Smooth muscle cell of the brain vasculature (primary cell): ENCODE results near the gene JAM3.
"Not testable (repeated sequence)": the region's sequence is repeated elsewhere in the genome, so short reads cannot be mapped to it uniquely, and the experiment has no call there.

Experiments used
- DNase-seq: peaks from one replicate; pipeline ENCODE4 v3.0.0-alpha.2; 2012; ENCODE audit warnings: low read depth, low spot score

Gene JAM3

DNA sequence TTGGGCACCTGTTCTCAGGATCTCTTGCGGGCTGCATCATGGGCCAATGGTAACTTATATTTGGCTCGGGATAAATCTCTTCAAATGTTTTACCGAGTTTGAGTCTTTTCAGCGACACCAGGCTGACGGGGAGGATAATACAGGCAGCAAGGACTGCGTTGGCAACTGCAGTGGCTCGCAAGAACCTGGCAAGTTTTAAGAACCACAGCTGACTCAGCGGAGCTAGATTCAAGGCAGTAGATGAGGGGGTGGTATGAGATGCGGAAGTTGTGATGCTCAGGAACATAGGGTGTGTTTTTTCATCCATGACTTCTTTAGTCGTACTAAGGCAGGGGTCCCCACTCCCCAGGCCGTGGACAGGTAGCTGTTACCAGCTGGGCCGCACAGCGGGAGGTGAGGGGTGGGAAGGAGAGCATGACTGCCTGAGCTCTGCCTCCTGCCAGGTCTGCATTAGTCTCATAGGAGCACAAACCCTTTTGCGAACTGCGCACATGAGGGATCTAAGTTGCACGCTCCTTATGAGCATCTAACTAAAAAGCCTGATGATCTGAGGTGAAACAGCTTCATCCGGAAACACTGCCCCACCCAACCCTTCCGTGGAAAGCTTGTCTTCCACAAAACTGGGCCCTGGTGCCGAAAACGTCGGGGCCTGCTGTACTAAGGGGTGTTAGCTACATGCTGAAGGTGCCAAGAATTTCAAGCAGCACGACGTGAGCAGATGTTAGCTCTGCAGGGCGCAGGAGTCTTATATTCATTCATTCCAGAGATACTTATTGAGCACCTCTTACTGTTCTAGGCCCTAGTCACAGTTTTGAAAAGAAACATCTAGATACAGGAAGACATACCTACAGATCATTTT lies 6.4 kb upstream of the JAM3 start:
- DNase-seq: no peak

DNA sequence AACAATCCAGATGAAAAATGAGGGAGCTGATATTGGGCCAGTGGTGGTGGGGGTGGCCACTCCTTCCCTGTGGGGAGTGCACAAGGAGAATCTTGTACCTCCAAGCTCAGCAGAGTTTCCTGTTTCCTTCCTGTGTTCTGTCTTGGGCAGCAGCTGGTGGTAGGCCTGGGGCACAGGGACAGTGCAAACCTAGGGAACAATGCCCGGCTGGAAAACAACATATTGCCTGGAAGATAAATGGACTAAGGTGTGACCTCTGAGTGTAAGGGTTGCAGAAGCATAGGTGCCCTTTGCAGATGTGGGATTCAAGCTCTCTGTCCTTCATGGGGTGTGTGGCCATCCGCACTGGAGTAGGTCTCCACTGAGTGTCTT lies 5.8 kb upstream of the JAM3 start:
- DNase-seq: no peak

DNA sequence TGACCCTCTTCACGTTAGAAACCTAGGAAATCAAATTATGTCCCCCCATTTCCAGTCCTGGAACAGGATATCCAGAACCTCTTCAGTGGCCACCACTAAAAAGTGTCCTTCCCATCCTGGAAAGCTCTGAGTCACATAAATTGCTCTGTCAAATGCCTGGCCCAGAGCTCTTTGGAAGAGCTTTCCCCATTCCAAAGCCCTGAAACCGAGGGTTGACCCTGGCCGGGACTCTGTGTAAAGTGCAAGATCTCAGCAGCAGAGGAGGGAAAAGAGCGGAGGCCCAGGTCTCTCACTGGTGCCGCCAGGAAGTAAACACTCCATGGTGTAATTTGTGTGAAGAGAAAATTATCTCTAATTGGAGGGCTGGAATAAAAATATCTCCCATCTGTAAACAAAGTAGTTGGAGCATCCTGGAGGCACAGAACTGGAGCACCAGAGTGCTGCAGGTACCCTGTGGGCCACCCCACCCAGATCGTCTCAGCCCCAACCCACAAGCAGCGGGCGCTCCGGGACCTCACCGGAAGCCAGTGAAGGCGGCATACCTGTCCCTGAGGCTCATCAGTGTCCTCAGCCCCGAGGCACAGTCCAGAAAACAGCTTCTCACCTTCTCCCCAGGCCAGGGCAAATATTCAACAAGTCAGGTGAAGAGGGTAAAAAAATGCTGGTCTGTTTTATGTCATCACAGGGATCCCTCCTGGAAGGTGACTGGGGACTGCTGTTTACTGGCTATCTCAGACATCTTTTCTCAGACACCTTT lies 4.7 kb upstream of the JAM3 start:
- no peak for DNase-seq

DNA sequence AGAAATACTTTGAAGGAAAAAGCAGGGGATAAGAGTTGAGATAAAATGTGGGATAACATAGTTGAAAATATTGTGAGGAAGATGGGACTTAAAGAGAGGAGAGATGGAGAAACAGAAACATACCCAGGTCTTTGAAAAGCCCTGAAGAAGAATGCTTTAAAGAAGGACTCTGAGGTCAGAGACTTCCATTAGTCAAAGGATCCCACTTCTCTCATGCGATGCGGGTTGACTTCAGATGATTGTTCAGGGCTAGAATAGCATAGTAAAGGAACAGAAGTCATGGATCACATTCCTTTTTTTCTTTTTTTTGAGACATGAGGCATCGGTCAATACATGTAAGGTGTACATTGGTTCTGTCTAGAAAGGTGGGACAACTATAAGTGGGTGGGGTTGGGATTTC lies 3.5 kb upstream of the JAM3 start:
- no peak for DNase-seq

DNA sequence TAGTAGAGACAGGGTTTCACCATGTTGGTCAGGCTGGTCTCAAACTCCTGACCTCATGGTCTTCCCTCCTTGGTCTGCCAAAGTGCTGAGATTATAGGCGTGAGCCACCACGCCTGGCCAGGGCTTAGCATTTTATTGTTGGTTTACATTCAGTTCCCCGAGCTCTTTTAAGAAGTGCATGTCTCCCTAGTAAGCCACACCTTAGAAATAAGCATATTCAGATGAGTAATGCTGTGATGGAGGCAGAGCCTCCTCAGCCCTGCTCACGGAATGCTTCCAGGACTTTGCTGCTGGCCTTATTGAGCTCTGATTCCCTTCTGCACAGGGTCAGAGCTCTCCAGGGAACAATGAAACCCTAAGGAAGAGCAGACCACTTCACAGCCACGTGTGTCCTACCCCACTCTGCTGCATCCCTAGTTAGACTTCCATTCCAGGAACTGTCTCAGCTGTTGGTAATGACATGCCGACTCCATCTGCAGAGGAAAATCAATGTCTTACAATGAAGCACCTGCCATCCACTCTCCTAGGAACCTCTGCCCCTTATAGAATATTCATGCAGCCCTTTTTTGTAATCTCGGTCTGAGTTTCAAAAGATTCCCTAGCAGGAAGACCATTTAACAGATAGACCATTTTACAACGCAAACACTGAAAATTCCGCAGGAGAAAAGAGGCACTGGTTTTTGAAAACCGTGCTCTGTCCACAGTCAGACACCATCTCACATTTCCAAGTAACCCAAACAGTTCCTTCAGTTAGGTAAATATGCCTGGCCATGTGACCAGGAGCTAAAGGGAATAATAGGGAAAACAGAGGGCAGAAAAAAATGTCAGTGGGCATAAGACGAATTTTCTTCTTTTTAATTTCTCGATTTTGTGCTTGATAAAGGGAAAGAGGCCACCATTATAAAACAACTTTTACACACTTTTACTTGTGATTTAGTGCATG lies 1.7 kb upstream of the JAM3 start:
- DNase-seq: no peak

DNA sequence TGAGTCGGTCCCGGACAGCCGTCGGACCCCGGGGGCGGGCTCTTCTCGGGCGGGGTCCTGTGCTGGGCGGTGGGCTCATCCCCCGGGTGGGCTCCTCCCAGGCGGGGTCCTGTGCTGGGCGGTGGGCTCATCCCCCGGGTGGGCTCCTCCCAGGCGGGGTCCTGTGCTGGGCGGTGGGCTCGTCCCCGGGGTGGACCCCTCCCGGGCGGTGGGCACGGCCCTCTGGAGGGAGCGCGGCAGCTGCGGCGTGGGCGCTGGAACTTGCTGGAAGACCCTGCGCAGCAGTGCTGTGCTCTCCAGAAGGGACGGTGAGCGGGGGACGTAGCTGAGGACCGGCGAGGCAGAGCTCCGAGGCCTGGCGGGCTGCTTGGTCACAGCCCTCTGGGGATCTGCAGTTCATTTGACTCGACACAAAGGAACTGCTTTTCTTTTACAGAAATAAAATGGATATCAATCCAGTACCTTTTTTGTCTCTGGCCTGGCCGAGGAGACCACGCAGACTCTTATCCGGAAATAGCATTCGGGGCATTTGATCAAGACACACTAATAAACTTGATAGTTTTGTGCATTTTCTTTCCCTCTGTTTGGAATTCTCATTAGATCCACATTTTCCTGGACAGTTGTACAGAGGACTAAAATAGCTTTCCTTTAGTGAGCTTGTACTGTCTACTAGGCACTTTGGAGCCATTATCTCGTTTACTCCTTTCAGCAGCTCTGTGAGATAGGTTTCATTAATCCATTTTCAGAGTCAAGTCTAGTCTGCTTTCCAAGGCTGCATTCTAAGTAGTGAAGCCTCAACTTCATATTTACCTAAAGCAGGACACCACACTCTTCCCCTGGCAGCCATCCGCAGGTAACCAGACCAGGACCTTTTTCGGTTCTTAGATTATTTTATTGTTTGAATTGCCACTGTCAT lies 812 bp downstream of the JAM3 start:
- no peak for DNase-seq

DNA sequence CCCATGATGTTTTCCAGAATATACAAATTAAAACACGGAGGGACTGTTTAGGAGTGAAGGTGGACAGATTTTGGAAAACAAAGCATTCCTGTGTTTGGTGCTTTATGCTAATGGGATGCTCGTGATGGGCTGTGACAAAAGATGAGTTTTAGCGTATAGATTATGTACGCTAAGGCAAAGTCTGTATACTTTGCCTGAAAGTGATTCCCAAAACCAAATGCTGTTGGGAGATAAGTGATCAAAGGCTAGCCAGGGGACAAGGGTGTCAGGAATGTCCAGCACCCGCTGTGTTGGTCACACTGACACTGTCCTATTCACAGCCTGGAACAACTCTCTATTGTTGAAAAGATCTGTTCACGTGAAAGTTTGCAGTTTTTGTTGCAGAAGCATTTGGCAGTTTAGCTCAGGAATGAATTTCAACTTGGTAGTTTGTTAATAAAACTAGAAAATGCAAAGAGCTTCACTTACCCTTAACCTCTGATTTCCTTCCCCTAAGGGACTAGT lies 1.5 kb downstream of the JAM3 start:
- DNase-seq: no peak

DNA sequence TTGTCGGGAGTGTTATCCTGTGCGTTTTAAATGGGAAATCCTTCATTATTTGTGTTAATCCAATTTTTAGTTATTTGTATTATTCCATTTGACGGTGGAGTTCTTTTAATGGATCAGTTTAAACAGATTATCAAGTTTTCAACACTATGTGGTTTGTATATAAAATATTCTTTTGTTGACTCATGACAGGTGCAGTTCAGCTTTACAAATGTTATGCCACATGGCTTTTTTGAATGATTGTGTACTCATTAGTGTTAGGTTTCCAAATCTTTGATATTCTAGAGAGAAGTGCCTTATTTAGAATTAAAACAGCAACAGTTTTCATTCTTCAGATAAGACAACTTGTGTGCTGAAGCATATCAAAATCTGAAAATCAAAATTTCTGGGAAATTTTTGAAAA lies 2.4 kb downstream of the JAM3 start:
- DNase-seq: no peak

DNA sequence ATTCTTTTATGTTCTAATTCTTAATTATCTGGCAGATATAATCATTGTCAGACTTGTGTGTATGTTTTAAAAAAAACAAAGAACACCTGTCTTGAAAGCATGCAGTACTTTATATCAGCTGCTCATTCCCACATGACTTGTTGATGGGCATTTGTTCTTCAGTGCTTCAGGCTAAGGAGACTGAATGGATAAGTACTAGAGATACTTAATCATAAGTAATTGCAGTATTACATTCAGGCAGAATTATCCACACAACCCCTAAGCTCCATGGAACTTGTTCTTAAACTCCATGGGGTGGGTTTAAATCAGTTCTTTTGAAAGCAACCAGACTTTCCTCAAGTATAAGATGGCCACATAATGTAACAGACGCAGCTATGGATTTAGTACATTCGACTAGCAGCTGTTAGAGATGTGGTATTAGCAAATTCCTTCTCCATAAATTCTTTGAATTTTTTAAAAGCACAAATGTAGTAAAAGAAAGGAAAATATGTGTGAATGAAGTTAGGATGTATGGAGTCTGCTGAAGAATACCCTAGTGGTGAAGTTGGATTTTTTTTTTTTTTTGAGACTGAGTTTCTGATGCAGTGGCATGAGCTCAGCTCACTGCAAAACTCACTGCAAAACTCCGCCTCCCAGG lies 3.0 kb downstream of the JAM3 start:
- no peak for DNase-seq

DNA sequence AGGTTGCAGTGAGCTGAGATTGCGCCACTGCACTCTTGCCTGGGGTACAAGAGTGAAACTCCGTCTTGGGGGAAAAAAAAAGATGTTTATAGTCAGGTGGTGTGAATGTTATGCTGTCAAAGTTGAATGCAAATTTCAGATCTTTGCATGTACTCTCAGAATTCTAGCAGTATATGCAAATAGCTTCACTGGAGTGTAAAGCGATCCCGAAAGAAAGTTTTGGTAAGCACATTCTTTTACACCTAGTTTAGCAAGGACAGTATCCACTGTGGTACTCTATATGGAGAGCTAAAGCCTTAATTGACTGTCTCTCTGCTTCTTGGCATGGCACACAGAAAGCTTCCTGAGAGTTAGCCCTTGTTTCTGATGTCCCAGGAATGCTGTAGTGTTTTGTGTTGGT lies 4.0 kb downstream of the JAM3 start:
- DNase-seq: no peak

DNA sequence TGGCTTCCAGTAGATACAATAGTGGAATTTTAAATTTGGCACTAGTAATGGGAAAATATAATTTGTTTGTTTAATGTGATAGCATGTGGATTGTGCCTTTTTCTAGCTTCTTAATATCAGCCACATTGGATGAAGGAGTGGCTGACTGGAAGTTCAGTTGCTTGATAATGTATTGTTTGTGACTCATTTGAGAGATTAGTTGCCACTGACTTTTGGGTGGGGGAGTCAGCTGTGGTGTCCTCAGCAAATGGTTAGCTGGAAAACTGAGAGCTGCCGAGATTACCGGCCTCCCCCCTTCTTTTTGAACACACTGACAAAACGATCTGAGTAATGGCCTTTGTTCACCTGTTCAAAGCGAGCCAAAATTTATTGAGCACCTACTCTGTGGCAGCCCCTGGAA lies 5.5 kb downstream of the JAM3 start:
- no peak for DNase-seq

DNA sequence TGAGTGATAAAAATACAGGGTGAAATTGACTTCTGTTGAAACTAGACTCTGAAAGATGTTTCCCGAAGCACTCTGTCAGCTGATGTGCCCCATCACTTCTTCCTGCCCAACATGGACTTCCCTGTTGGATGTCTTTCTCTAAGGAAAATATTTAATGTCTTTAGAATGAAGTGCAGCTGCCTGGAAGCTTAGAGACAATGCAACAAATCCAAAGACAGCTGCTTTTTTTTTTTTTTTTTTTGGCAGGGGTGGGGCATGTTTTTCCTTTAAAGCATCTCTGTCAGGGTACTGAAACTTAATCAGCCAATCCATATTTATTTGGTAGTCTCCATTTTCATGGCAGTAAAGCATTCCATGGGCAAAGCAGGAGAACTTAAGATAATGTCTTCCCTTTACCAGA lies 5.9 kb downstream of the JAM3 start:
- no peak for DNase-seq

DNA sequence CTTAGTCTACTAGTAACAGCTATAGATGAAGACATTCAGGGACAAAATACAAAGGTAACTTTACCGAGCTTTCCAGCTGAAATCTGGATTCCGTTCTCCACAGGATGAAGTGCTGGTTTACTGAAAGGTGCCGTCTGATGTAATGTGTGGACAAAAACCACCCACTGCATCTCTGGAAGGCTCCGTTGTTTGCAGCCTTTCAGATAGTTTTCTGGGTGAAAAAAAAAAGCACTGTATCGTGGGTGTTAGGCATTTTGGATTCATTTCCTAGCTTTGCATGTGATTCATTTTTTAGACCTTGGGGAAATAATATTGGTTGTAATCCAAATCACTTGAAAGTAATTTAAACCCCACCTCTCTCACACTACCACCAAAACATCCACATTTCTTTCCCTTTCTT lies 10.4 kb downstream of the JAM3 start:
- no peak for DNase-seq

DNA sequence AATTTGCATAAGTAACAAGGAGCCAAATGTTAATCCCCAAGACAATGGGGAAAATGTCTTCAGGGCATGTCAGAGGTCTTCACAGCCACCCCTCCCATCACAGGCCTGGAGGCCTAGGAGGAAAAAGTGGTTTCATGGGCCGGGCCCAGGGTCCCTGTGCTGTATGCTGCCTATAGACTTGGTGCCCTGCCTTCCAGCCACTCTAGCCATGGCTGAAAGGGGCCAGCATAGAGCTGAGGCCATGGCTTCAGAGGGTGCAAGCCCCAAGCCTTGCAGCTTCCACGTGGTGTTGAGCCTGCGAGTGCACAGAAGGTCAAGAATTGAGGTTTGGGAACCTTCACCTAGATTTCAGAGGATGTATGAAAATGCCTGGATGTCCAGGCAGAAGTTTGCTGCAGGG lies 12.4 kb downstream of the JAM3 start:
- DNase-seq: not testable (repeated sequence)

DNA sequence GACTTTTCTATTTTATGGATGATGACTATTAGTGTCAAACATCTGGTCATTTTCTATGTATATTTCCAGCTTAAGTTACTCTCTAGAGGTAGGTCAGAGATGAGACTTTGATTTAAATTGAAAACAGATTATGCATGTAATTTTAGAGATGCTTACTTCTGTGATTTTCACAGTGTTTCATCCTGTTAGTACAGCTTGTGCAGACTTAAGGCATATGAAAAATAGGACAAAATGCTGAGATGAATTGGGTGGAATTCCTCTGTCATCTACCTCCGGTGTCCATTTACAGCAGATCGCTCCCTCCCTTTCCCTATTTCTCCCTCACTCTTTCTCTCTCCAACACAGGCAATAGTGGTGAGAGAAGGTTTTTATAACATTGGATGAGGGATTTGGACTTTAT lies 14.1 kb downstream of the JAM3 start:
- no peak for DNase-seq

DNA sequence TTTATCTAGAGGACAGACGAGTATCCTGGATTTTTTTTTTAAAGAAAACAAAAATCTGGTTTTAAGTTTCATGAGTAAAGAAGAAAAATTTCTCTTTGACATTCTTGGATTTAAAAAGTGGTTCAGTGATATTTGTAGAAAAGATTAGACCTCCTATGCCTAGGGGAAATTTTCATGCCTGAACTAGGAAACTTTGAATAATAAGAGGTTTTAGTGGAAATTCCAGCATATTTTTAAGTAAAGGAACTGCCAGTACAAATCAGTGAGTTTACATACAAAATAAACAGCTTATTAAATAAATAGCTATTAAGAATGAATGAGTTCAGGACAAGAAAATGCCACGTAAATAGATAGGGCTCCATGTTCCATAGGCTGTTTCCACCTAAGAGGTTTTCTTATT lies 17.5 kb downstream of the JAM3 start:
- no peak for DNase-seq

DNA sequence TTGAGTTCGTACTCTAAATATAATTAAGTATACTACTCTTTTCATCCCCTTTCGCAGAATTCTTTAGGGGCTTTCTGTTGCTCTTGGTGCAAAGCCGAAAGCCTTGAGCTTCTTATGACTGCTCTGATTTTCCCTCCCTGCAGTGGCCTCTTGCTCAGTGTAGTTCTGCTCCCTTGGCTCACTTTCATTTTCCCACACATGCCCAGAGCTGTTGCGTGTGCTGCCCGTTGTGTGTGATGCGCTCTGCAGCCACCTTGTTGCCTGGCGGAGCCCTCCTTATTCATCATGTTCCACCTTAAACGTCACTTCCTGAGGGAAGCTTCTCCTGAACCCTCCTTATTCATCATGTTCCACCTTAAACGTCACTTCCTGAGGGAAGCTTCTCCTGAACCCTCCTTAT lies 23.1 kb downstream of the JAM3 start:
- not testable (repeated sequence) for DNase-seq

DNA sequence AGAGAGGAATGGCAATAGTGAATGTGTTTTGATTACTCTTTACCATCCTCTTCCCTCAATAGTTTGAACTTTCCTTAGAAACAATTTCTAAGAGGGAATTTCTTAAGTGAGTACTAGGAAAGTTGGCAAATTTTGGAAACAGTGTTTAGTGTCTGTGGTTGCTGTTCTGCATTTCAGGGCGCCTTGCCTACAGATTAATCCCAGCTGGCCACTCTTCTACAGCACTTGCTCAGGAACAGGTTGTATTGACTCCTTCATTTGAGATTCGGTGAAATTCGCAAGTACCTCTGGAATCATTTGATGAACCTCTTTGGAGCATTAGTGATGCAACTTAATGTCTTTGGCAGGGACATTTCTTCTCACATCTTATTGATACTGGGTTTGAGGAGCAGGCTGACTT lies 28.3 kb downstream of the JAM3 start:
- DNase-seq: no peak

DNA sequence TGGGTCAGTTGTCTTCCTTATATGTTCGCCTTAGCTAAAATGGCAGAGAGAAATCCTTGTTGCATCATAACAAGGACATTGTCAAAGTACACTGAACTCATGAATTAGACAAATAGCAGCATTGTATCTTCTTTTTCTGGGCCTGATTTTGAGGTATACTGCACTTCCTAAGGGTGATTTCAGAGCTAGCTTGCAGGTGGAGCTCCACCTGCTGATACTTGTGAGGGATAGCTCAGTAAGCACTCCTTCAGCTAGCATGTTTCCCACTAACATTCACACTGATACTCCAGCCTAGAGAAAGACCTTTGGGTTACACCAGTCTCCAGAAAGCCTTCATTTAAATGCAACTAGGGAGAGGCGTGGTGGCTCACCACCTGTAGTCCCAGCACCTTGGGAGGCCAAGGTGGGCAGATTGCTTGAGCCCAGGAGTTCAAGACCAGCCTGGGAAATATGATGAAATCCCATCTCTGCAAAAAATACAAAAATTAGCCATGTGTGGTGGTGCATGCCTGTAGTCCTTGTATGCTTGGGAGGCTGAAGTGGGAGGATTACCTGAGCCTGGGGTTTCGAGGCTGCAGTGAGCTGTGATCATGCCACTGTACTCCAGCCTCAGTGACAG lies 29.8 kb downstream of the JAM3 start:
- DNase-seq: no peak

DNA sequence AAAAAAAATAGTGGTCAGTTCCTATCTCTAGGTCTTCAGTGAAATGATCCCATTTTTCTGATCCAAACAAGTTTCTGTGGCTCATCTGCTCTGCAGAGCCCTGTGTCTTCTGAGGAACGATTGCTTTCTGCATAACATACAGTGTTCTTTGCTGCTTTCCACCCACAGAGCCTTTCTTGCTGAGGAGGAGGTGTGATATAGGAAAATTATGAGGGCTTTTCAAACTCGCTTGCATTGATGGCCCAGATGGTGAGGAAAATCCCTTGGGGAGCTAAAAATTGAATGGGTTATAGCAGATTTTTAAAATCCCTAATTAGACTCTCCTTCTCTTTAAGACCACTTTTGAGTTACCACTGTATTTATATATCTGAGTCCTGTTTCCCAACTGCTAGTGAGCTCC lies 31.3 kb downstream of the JAM3 start:
- no peak for DNase-seq
